GM18909 (cell line): ENCODE results near the gene TECTA.
"Not testable (repeated sequence)": the region's sequence is repeated elsewhere in the genome, so short reads cannot be mapped to it uniquely, and the experiment has no call there.

Experiments used
- ATAC-seq: cut with Tn5 transposase; IDR thresholded peaks from one replicate; pipeline ENCODE4 v1.9.1; 2021; ENCODE audit warnings: mild to moderate bottlenecking; ENCODE audit not compliant: unreplicated experiment, poor library complexity

TECTA gene

DNA sequence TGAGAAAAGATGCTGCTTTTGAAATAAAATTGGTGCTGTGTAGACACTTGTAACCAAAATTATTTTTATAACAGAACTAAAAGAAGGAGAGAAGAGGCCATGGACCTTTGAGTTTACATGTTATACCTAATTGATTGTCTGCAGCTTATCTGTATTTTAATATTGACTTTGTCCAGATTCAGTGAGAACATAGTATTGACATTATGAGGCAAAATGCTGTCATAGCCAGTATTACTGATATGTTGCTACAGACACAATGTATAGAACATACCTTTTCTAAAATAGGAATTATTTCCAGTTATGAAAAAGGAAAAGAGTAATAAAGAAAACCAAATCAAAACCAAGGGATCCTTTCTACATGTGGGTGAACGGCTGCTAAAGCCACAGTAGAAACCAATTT, 11.5 kb upstream of the TECTA start:
- no peak for ATAC-seq

DNA sequence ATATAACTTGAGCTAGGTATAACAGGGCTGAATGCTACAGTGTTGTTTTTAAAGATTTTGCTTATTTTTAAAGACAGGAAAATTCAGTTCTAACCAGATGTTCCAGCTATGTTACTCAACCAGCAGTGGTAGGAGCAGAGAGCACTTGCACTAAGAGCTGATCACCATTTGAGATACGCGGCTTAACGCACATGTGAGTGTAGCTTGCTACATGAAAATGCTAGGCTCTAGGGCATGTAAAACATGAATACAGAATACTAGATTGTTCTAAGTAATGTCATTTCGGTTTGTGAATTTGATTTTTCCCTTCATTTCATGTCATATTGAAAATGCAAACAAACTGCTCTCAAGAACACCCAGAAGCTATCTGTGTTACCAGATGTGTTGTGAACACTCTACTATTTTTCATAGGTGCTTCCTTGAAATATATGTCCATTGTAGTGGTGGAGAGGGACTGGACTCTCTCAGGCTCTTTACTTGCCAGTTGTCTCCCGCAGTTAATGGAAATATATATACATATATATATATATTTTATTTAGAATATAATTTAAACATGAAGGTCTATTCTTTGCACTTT, 10.8 kb upstream of the TECTA start:
- ATAC-seq, result no peak

DNA sequence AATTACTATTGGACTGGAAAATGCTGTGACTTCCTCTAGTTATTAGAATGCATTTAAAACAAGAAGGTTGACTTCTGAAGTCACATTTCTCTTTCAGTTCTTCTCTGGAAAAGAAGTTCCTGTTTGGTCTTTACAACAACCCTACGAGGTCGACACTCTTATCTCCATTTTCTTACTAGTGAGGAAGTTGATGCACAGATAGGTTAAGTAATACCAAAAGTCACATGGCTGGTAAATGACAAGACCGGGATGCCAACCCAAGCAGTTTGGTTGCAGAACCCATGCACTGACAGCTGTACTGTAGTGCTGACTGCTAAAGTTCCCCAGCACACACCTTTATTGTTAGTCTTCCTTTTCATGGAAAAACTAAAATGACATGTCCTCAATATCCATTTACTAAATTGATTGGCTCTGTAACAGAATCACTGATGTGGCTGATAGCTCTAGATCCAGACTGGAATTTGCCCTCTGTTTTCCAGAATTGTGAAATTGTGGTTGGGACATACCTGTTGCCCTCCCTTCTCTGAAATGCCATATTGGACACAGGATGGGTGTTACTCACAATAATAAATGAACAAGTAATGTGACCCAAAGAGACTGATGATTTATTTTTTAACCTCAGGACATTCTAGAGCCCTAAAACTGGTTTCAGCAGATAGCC, 9.4 kb upstream of the TECTA start:
- ATAC-seq, result no peak

DNA sequence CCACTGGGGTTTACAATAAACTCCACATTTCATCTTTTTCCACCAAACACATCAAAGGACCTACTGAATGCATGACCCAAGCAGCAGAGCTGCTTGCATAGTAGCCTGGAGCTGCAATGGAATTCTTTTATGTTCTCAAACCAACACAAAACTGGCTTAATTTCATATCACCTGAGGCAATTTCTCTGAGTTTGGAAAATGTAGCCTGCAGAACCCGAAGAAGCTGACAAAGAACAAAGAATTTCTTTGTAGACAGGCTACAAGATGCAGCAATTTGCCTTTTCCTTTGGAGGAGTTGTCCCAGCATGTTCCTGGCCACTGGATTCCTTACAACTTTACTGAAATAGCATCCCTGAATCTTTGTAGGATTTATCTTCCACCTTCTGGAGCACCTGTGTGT, 5.5 kb upstream of the TECTA start:
- no peak for ATAC-seq

DNA sequence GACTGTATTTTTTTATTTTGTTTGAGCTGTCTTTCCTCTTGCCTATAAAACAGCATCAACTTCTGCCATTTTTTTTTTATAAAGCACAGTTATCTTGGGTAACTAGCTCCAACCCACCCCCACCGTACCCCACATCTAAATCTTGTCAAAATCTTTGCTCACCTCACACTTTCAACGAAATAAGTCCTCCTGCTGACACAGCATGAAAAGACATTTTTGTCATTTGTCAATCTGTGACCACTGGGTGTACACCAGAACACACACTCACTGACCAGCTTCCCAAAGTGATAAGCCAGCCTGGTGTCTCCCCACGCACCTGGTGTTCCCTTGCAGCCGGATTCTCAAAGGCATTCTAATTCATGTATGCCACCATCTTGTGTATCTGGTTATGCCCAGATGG, 1.7 kb upstream of the TECTA start:
- no peak for ATAC-seq

DNA sequence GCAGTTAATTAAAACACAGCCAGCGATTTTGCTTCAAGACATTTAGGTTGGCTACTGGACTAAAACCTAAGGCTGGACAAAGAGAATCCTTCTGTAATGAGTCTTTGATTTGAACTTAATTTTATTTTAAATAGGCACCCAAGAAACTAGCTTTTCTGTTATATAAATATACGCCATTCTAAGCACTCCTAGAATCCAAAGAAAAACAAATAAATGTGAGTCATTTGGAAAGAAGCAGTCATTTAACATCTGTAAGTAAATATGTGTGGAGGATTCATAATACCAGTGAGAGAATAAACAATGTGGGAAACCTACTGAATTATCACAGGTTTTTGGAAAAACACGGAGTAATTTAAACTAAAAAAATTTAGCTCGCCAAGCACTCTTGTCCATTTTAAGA, 1.2 kb upstream of the TECTA start:
- ATAC-seq, result no peak

DNA sequence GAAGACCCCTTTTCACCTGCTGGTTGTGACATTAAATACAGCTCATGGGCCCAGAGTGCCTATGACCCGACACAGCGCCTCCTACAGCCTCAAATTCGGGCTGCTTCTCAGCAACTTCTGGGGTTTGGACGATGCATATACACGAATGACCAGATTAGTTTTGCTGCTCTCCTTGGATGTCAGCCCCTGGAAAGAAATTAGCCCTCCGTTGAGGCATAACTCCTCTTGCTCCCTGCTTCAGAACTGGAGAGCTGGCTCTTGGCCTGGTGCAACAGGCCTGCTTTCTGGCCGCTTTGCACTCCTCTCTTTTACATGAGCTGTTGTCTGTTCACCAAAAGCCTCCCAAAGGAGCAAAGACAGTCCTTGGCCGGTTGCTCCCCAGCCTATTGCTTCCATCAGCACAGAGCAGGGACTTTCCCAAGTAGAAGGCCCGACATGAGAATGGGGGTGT, 3.3 kb downstream of the TECTA start:
- ATAC-seq, result no peak

DNA sequence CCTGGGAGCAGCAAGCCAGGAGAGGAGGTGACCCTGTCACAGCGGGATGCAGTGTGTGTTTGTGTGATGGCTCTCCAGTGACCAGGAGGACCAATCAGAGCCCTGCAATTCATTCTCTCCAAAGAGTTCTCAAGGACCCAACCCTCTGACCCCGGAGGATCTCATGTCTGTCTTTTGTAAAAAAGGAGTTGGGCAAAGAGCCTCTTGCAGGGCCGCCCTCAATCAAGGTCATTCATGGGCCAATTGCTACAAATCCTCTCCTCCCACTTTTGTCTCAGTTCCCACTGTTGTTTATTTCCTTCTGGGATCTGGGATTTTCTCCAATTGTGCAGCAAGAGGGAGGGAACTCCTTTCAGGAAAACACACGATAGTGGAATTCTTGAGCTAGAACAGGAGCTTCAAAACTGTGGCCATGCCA, 4.0 kb downstream of the TECTA start:
- no peak for ATAC-seq

DNA sequence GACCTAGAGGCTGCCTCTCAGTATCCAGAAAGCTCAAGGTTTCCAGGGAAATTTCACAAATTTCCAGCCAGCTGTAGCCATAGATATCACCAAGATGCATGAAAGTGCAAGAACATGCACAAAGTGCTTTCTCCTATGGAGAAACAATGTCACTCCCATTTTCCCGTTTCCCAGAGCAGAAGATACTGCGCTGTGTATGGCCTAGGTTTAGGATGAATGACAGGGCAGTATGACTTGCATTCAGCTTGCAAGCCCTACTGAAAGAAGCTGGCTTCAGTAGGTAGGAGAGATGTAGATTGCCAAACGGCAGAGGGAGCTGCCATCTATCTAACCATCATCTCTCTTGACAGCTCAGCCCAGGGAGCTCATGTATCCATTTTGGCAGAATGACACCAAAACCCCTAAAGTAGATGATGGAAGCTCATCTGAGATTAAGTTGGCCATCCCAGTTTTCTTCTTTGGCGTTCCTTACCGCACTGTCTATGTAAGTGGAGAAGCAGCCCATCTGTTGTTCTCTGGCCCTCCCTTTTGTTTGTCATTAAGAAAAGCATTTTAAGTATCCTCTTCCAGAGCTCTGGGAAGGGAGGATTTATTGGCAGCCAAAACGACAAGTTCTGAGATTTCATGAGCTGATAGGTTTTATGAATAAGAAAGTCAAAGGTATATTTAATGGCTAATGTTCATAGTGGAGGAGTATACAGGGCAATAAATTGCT, 4.6 kb downstream of the TECTA start:
- no peak for ATAC-seq

DNA sequence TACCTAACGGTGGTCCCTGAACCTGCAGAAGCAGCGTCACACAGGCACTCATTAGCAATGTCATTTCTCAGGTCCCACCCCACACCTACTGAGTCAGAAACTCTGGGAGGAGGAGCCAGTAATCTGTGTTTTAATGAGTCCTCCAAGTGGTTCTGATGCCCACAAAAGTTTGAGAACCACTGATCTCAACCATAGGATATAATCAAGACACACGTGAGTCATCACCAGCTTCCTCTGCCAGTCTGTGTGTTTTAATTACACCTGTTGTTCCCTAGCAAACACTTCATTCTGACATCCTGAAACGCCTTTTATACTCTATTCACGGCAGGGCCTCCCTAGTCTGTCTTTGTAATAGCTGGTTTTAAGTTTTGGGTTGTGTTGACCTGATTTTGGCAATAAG, 5.8 kb downstream of the TECTA start:
- ATAC-seq, result no peak

DNA sequence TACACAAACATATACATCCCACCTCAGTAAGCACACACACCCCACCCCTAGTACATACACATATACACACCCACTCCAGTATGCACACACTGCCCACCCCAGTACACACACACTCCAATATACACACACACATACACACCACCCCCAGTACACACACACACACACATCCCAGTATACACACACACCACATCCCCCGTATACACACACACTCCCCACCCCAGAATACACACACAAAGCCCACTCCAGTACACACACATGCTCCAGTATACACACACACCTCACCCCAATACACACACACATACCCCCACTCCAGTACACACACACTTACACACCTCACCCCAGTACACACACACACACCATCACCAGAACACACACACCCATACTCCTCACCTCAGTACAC, 7.4 kb downstream of the TECTA start:
- ATAC-seq, result no peak

DNA sequence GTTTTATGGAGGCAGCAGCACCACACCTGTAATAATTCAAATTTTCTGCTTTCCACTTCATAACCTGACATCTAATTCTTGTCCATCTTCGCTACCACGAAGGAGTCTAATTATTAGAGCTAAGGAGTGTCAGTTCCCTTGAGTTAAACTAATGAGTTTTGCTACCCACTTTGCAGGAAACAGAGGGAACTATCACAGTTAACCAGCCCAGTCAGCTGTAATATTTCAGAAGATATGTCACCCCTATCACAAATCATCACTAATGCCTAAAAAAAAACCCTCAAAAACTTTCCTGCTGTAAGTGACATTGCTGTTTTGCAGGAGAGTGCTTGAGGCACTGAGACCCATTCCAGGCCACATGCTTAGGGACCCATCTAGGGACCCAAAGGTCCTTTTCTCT, 8.4 kb downstream of the TECTA start:
- ATAC-seq, result no peak

DNA sequence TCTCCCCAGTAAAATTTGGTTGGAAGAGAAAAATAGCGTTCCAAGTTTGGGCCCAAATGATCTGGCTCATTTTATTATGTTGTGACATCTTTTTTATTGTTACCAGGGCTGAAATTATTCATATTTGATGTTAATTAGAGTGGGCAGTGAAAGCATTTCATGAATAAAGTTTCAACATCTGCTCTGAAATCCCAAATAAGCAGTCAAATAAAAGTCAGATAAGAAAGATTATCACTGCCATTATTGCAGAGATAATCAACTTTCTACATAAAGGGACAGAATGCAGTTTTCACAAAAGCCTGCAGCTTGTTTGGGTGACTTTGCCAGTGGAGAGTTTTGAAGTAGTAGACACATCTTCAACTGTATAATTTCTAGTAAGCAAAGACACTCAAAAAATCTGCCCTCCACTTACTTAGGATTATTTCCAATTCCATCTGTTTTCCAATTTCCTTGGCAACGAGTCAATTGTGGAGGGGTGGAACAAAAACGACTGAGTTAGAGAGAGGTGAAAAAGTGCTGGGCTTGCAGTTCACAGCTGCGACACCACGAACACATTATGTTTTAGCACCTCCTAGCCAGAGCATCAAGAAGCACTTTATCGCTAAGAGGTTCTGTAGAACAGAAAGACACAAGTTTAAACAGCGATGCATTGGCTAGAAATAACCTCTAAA, 9.0 kb downstream of the TECTA start:
- ATAC-seq, result no peak

DNA sequence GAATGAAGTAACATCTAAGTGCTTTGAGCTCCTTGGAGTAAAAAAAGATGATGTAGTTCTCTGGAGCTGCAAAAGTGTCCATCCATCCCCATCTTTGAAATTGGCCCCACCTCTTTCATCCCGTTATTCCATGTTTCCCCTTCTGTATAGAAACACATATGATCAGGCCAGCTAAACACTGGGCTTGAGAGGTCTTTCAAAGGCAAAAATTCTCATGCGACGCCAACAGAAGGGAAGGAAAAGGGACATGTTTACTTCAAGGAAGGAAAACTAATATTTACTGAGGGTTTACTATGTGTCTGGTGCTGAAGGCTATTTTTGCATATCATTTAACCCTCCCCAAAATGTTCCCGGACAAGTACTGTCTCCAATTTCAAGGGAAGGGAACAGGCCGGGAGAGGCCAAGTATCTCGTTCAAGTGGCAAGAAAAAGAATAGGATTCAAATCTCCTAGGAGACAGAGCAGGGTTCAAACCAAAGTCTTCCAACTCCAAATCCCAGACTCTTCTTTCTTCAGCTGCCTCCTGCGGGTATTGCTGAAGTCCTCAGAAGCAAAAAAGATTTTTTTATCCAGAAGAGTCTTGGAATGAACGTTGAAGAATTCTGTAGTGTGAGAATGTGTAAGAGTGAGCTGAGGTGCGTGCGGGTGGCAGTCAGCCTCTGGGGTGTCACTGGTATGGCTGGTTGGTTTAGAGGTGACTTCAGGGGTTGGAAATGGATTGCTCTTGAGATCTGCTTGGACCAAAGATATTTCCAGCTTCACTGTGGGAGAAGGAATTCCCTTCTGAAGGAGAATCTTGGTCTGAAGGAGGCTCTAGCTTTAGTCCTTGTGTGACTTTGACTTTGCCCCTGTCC, 10.1 kb downstream of the TECTA start:
- no peak for ATAC-seq

DNA sequence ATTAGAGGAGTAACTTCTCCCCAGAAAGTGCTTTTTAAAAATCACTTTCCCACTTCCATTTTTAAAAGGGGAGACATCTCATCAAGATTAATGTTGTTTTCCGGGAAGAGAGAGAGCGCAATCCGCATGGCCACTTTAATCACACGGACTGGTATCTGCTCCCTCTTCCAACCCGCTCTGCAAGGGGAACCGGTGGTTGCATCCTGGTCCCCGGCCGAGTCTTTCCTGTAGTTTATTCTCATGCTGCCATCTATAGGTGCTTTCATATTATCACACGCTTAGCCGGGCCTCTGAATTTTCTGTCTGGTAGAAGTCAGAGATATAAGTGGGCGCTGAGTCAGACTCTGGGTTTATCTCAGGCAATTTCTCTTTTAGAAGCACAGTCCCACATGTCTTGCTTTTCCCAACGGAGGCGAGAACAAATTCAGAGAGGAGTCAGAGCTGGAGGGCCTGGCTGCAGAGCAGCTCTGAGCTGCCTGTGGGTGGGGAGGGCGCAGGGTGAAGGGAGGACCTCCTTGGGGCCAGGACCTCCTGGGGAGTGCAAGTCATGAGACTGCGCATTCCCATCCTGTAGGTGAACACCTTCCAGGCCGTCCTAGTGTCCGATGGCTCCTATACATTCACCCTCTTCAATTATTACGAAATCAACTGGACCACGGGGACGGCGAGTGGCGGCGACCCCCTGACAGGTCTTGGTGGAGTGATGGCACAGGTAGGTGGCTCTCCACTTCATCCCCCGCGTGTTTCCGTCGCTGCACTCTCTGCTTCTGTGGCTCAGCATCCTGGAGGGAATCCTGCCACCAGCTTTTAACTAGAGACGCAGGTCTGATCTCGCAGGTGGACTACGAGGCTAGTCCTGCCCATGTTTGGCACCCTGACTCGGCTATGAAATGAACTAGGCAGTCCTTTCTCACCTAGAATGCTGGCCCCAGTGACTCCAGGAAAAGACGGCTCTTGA, 11.7 kb downstream of the TECTA start:
- ATAC-seq, result no peak

DNA sequence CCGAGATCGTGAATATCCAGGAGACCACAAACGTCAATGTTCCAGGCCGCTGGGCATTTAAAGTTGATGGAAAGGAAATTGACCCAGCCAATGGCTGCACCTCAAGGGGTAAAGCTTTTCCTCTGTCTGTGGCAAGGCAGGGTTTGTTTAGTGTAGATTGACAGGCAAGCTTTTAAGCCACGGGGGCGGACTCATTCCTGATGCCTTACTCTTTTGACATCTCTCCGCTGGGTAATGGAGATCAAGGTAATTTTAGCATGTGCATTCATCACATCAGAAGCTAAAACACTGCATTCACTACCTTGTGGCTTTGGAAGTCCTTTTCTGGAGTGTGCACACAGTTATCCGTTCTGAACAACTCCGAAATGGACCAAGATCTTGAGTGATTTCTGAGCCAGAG, 12.6 kb downstream of the TECTA start:
- no peak for ATAC-seq

DNA sequence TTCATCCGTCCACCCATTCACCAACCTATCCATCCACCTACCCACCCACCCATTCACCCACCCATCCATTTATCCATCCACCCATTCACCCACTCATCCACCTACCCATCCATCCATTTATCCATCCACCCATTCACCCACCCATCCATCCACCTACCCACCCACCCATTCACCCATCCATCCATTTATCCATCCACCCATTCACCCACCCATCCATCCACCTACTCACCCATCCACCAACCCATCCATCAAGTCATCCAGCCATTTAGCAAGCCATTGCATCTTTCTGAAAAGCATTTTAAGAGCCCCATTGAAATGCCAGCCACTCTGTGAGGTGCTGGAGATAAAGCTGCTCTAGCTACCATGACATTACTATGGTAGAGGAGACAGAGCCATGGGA, 14.0 kb downstream of the TECTA start:
- ATAC-seq, result not testable (repeated sequence)

DNA sequence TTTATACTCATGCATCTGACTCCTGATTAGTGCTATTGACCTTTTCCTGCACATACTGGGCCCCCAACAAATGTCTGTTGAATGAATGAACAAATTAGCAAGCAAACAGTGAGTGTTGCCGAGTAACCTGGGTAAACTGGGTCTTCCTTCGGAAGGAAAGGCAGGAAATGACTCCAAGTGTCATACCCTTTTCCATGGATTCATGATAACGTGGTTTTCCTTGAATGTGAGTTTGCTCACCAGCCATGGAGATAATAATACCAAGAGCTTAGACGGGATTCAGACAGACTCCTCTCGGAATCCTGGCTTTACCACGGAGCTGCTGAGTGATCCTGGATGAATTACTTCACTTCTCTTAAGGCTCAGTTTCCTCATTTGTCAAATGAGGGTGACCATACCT, 16.7 kb downstream of the TECTA start:
- ATAC-seq, result no peak

DNA sequence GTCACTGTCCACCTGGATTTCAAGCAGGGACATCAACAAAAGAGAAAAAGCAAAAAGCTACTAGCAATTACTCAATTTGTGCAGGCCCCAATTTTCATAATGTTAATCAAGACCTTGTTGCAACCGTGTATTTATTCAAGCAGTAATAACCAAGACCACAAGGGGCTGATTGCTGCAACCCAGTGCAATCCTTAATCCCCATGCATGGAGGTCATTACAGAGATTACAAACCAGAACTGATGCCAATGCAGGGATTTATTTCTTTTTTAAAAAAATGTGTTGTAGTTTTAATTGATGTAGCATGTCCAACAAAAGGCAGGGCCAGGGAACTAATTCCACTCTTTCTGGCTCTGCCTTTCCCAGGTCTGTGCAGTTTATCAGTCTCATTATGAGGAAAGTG, 18.4 kb downstream of the TECTA start:
- ATAC-seq, result no peak
